ENCODE data around the gene PKP4.

GRCh38 chr2:158557752-158558151 is 101.0 kb downstream of the PKP4 start:
- TF ChIP-seq CTCF (conservative IDR thresholded peaks at IDR 0.05; ENCODE audit: low read depth in 2 of 2) (no peak), EZH2 (IDR thresholded peaks at IDR 0.05; ENCODE audit: low read depth, unreplicated experiment) (no peak), CREB1 (CRISPR knock-in tag; IDR thresholded peaks at IDR 0.05; ENCODE audit: low read depth) (no peak), EZH2phosphoT487 (IDR thresholded peaks at IDR 0.05; ENCODE audit: unreplicated experiment) (no peak), POLR2AphosphoS5 (IDR thresholded peaks at IDR 0.05; ENCODE audit: low read depth) (no peak), ETS1 (IDR thresholded peaks at IDR 0.05) (no peak), NANOG (IDR thresholded peaks at IDR 0.05; ENCODE audit: borderline replicate concordance) (no peak)
